ENCODE results near the gene MZF1. TPM values are rescaled to one million over a fixed set of nuclear protein-coding genes. Genes with fewer than 3 reads are reported as not detected.

Gene MZF1
- total and polyA plus RNA-seq, 10 of the 15 experiments (the other 5 are each of a cell fraction or from before 2014, with no cell fraction given), result 0.38 to 14.7 (median 7.2) TPM

DNA sequence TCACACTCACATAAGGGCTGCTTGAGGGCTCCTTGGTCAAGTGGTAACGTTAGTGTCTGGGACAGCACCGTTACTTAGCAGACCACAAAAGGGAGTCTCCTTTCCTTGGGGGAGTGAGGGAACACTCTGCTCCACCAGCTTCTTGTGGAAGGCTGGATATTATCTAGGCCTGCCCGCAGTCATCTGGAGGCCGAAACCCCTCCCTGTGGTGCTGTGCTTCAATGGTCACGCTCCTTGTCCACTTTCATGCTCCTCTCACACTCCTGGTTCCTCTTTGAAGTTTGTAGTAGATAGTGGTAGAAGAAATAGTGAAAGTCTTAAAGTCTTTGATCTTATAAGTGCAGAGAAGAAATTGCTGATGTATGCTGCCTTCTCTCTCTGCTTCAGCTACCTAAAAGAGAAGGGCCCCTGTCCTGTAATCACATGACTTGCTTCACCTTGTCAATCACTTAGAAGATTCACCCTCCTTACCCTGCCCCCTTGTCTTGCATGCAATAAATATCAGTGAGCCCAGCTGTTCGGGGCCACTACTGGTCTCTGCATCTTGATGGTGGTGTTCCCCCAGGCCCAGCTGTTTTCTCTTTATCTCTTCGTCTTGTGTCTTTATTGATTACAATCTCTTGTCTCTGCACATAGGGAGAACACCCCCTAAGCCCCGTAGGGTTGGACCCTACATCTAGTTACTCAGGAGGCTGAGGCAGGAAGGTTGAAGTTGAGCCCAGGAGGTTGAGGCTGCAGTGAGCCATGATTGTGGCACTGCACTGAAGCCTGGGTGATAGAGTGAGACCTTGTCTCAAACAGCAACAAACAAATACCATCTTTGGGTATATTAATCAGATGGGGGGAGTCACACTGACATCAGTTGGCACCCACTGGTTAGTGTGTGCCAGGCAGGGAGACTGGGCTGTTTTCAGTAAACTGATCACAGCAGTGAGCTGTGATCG, 11.6 kb upstream of the MZF1 start:
- H4K20me1 ChIP-seq (ENCODE audit: control insufficient read depth, insufficient read depth), result no peaks in the 10 kb centered on the region
- CTCF ChIA-PET, result interaction anchor here (1.2 to 1.4 kb wide), 2 partner anchors 12 to 71 kb away, joined by 3 read pairs; no protein-coding TSS in a partner anchor
- peaks cover 4% of the 10 kb centered on the region; the same call in 1 of the 2 replicates for H3K4me1 ChIP-seq (ENCODE audit: control insufficient read depth, insufficient read depth, low read length)
- ATAC-seq, result no peak
- POLR2A ChIA-PET, result interaction anchor here (0.8 to 1.7 kb wide), 3 partner anchors 8 to 71 kb away, joined by 3 read pairs; no protein-coding TSS in a partner anchor
- H3K9me3 ChIP-seq (replicated peaks; ENCODE audit: control insufficient read depth, insufficient read depth, low read length), result no peaks in the 10 kb centered on the region
- peaks cover 0 to 4% of the 10 kb centered on the region in 2 experiments; a peak in 3 of 4 replicates for H3K36me3 ChIP-seq (ENCODE audit: control insufficient read depth in 2 of 2, insufficient read depth in 2 of 2, low read length in 1 of 2)
- 0 out of 2 replicates have a peak, but pooled peaks have one; percentile 14 for TF ChIP-seq IKZF1 (conservative IDR thresholded peaks at IDR 0.05)
- TF ChIP-seq TAF1 (IDR thresholded peaks at IDR 0.05; ENCODE audit: borderline replicate concordance, low read depth, low read length), result no peak
- TF ChIP-seq IKZF2 (IDR thresholded peaks at IDR 0.05), result peak; percentile 51 to 71; a peak in 3 of 4 replicates
- peak in 1 of 2 experiments; percentile 33; a peak in 1 of 4 replicates for TF ChIP-seq BHLHE40 (IDR thresholded peaks at IDR 0.05; ENCODE audit: borderline replicate concordance in 1 of 2, low read depth in 2 of 2, low read length in 1 of 2)
- 0 out of 2 replicates have a peak, but pooled peaks have one; percentile 49 for TF ChIP-seq PAX5 (IDR thresholded peaks at IDR 0.05; ENCODE audit: borderline replicate concordance, low read depth, low read length)
- TF ChIP-seq SPI1 (IDR thresholded peaks at IDR 0.05; ENCODE audit: borderline replicate concordance, insufficient read depth, low read depth, low read length), result peak; percentile 21; the same call in 1 of the 2 replicates
- no peak for TF ChIP-seq HCFC1 (IDR thresholded peaks at IDR 0.05; ENCODE audit: low read length)
- TF ChIP-seq FOXK2 (IDR thresholded peaks at IDR 0.05), result no peak
- TF ChIP-seq, protein P1, sequence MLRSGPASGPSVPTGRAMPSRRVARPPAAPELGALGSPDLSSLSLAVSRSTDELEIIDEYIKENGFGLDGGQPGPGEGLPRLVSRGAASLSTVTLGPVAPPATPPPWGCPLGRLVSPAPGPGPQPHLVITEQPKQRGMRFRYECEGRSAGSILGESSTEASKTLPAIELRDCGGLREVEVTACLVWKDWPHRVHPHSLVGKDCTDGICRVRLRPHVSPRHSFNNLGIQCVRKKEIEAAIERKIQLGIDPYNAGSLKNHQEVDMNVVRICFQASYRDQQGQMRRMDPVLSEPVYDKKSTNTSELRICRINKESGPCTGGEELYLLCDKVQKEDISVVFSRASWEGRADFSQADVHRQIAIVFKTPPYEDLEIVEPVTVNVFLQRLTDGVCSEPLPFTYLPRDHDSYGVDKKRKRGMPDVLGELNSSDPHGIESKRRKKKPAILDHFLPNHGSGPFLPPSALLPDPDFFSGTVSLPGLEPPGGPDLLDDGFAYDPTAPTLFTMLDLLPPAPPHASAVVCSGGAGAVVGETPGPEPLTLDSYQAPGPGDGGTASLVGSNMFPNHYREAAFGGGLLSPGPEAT (IDR thresholded peaks at IDR 0.05; ENCODE audit: low read depth), result peak; percentile 21; the same call in 1 of the 2 replicates
- TF ChIP-seq, protein P2, sequence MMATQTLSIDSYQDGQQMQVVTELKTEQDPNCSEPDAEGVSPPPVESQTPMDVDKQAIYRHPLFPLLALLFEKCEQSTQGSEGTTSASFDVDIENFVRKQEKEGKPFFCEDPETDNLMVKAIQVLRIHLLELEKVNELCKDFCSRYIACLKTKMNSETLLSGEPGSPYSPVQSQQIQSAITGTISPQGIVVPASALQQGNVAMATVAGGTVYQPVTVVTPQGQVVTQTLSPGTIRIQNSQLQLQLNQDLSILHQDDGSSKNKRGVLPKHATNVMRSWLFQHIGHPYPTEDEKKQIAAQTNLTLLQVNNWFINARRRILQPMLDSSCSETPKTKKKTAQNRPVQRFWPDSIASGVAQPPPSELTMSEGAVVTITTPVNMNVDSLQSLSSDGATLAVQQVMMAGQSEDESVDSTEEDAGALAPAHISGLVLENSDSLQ (IDR thresholded peaks at IDR 0.05), result peak; percentile 55
- TF ChIP-seq, protein P3, sequence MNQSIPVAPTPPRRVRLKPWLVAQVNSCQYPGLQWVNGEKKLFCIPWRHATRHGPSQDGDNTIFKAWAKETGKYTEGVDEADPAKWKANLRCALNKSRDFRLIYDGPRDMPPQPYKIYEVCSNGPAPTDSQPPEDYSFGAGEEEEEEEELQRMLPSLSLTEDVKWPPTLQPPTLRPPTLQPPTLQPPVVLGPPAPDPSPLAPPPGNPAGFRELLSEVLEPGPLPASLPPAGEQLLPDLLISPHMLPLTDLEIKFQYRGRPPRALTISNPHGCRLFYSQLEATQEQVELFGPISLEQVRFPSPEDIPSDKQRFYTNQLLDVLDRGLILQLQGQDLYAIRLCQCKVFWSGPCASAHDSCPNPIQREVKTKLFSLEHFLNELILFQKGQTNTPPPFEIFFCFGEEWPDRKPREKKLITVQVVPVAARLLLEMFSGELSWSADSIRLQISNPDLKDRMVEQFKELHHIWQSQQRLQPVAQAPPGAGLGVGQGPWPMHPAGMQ (IDR thresholded peaks at IDR 0.05; ENCODE audit: borderline replicate concordance), result 0 out of 2 replicates have a peak, but pooled peaks have one; percentile 8
- TF ChIP-seq, protein P4, sequence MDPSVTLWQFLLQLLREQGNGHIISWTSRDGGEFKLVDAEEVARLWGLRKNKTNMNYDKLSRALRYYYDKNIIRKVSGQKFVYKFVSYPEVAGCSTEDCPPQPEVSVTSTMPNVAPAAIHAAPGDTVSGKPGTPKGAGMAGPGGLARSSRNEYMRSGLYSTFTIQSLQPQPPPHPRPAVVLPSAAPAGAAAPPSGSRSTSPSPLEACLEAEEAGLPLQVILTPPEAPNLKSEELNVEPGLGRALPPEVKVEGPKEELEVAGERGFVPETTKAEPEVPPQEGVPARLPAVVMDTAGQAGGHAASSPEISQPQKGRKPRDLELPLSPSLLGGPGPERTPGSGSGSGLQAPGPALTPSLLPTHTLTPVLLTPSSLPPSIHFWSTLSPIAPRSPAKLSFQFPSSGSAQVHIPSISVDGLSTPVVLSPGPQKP (IDR thresholded peaks at IDR 0.05; ENCODE audit: low read depth, low read length), result no peak
- no peak for TF ChIP-seq MXI1 (IDR thresholded peaks at IDR 0.05; ENCODE audit: low read depth, low read length)
- peak; percentile 47 for TF ChIP-seq RUNX3 (IDR thresholded peaks at IDR 0.05; ENCODE audit: low read length)
- TF ChIP-seq TCF7 (IDR thresholded peaks at IDR 0.05; ENCODE audit: borderline replicate concordance), result peak; percentile 89
- intact Hi-C loops (cut with micrococcal nuclease; ENCODE audit: unreplicated experiment), result no loop called here
- in situ Hi-C loops (cut with MboI), result no loop called here
- SMC1A ChIA-PET (ENCODE audit: uncharacterized antibody, unreplicated experiment), result interaction anchor here (1.7 kb wide), 1 partner anchor 71 kb away, joined by 3 read pairs; no protein-coding TSS in a partner anchor
- DNase-seq (ENCODE audit: low read depth, low spot score), result no peak
- no peaks in the 10 kb centered on the region for H3K79me2 ChIP-seq (ENCODE audit: control insufficient read depth, insufficient read depth, low read length)
- no peak overlapping the region for H2AFZ ChIP-seq (ENCODE audit: control insufficient read depth, low read depth, low read length)
- H3K9ac ChIP-seq (ENCODE audit: control insufficient read depth, insufficient read depth, low read length), result no peak overlapping the region
- no peaks in the 10 kb centered on the region for H3K27me3 ChIP-seq (replicated peaks in 1 of 2; ENCODE audit: control insufficient read depth in 2 of 2, insufficient read depth in 2 of 2, low read length in 1 of 2)
- peak overlapping the region; percentile 55; the same call in 1 of the 2 replicates for H3K4me2 ChIP-seq (ENCODE audit: control insufficient read depth, insufficient read depth)
- no TSS peak for BruUV-seq (replicated peaks)
- no peak overlapping the region for H3K4me3 ChIP-seq
- RAD21 ChIA-PET (ENCODE audit: unreplicated experiment), result interaction anchor here (1.3 to 2.2 kb wide), 2 partner anchors 9 to 65 kb away, joined by 3 to 6 read pairs; partner anchors contain the start of gene ZBTB45
- FAIRE-seq, result no peak
- WGBS (ENCODE audit: insufficient coverage, insufficient replicate concordance, low lambda C conversion rate, missing lambda C conversion rate), result 46% methylated on average over 9 of the region's 9 CpGs
- H3K27ac ChIP-seq (ENCODE audit: control insufficient read depth, insufficient read depth), result no peak overlapping the region
